ENCODE data around the gene SGSH. TPM values are rescaled to one million over a fixed set of nuclear protein-coding genes. Genes with fewer than 3 reads are reported as not detected.
A peak's percentile ranks its signal among the peaks of the same experiment; 100 is the strongest.

Gene SGSH
- total RNA-seq, 3 donors from 2014 or later (not counting 1 experiment from before 2014, with no cell fraction given), result 73.4 to 96.5 (median 74.1) TPM

- no peak overlapping the region for H3K4me3 Mint-ChIP-seq
- TF ChIP-seq CTCF (IDR thresholded peaks at IDR 0.05), result no peak
- no peak overlapping the region for H3K27ac Mint-ChIP-seq
- intact Hi-C loops (cut with micrococcal nuclease), result no loop called here
- peaks cover 16 to 17% of the 10 kb centered on the region in 2 donors for H3K4me1 Mint-ChIP-seq
- Histone ChIP-seq H3K36me3 (ENCODE audit: control insufficient read depth, insufficient read depth, low read length) (peaks cover 67% of the 10 kb centered on the region), H3K4me3 (ENCODE audit: low read length) (no peak overlapping the region), H3K4me1 (ENCODE audit: control insufficient read depth, insufficient read depth, low read length) (peaks cover 36% of the 10 kb centered on the region), H3K27me3 (ENCODE audit: control insufficient read depth, insufficient read depth, low read length) (no peaks in the 10 kb centered on the region), H3K27ac (ENCODE audit: low read length) (no peak overlapping the region), H3K9me3 (ENCODE audit: control insufficient read depth, insufficient read depth, low read length) (no peaks in the 10 kb centered on the region)
- H3K27me3 Mint-ChIP-seq (ENCODE audit: low read depth in 2 of 2), result no peaks in the 10 kb centered on the region
- H3K36me3 Mint-ChIP-seq, result no peaks in the 10 kb centered on the region
- ATAC-seq (no peak), DNase-seq (no peak)
- WGBS (ENCODE audit: insufficient coverage), result 95% methylated on average over 48 of the region's 48 CpGs
- H3K9me3 Mint-ChIP-seq, result no peaks in the 10 kb centered on the region
Observed at GRCh38 chr17:80214012-80214877, 5.9 kb downstream of the SGSH start.

DNA sequence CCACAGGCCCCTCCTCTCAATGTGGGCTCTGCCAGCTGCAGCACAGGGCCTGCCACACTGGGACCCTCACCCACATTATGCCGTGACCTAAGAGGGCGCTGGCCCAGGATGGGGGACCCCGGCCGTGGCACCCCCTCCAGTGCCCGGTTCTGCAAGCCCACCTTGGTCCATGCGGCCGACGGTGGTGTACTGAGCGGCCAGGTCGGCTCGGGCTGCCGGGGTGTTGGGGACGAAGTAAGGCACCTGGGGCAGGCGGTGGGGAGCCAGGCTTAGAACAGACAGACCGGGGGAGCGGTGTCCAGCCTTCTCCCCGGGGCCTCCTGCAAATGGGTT lies 6.5 kb downstream of the SGSH start:
- Histone ChIP-seq H3K4me3 (ENCODE audit: low read length) (no peak overlapping the region), H3K4me1 (ENCODE audit: control insufficient read depth, insufficient read depth, low read length) (peaks cover 30% of the 10 kb centered on the region), H3K36me3 (ENCODE audit: control insufficient read depth, insufficient read depth, low read length) (peaks cover 69% of the 10 kb centered on the region), H3K27me3 (ENCODE audit: control insufficient read depth, insufficient read depth, low read length) (no peaks in the 10 kb centered on the region), H3K9me3 (ENCODE audit: control insufficient read depth, insufficient read depth, low read length) (no peaks in the 10 kb centered on the region), H3K27ac (ENCODE audit: low read length) (no peak overlapping the region)
- no peaks in the 10 kb centered on the region for H3K9me3 Mint-ChIP-seq
- intact Hi-C loops (cut with micrococcal nuclease), result no loop called here
- ATAC-seq (no peak), DNase-seq (no peak)
- no peaks in the 10 kb centered on the region for H3K27me3 Mint-ChIP-seq (ENCODE audit: low read depth in 2 of 2)
- no peak overlapping the region for H3K4me3 Mint-ChIP-seq
- no peaks in the 10 kb centered on the region for H3K36me3 Mint-ChIP-seq
- H3K4me1 Mint-ChIP-seq, result peaks cover 10 to 11% of the 10 kb centered on the region in 2 donors
- WGBS (ENCODE audit: insufficient coverage), result 93% methylated on average over 17 of the region's 17 CpGs
- no peak overlapping the region for H3K27ac Mint-ChIP-seq
- no peak for TF ChIP-seq CTCF (IDR thresholded peaks at IDR 0.05)

- Mint-ChIP-seq H3K36me3 (no peaks in the 10 kb centered on the region), H3K4me1 (peaks cover 8% of the 10 kb centered on the region in 2 donors), H3K27me3 (ENCODE audit: low read depth in 2 of 2) (no peaks in the 10 kb centered on the region), H3K9me3 (no peaks in the 10 kb centered on the region), H3K27ac (peak overlapping the region in 1 of 2 donors; percentile 24), H3K4me3 (no peak overlapping the region)
- DNase-seq (no peak), ATAC-seq (peak in 1 of 3 donors; percentile 23)
- H3K4me1 ChIP-seq (ENCODE audit: control insufficient read depth, insufficient read depth, low read length), result peaks cover 24% of the 10 kb centered on the region
- H3K27ac ChIP-seq (ENCODE audit: low read length), result no peak overlapping the region
- H3K36me3 ChIP-seq (ENCODE audit: control insufficient read depth, insufficient read depth, low read length), result peaks cover 69% of the 10 kb centered on the region
- TF ChIP-seq CTCF (IDR thresholded peaks at IDR 0.05), result no peak
- no peaks in the 10 kb centered on the region for H3K27me3 ChIP-seq (ENCODE audit: control insufficient read depth, insufficient read depth, low read length)
- no peaks in the 10 kb centered on the region for H3K9me3 ChIP-seq (ENCODE audit: control insufficient read depth, insufficient read depth, low read length)
- H3K4me3 ChIP-seq (ENCODE audit: low read length), result no peak overlapping the region
- 54% methylated on average over 19 of the region's 19 CpGs for WGBS (ENCODE audit: insufficient coverage)
- intact Hi-C loops (cut with micrococcal nuclease), result no loop called here
Observed at GRCh38 chr17:80212962-80213642, 7.0 kb downstream of the SGSH start.

Data from natural killer cell (primary cell).